ENCODE results near the gene TIAM1.

TIAM1 gene

DNA sequence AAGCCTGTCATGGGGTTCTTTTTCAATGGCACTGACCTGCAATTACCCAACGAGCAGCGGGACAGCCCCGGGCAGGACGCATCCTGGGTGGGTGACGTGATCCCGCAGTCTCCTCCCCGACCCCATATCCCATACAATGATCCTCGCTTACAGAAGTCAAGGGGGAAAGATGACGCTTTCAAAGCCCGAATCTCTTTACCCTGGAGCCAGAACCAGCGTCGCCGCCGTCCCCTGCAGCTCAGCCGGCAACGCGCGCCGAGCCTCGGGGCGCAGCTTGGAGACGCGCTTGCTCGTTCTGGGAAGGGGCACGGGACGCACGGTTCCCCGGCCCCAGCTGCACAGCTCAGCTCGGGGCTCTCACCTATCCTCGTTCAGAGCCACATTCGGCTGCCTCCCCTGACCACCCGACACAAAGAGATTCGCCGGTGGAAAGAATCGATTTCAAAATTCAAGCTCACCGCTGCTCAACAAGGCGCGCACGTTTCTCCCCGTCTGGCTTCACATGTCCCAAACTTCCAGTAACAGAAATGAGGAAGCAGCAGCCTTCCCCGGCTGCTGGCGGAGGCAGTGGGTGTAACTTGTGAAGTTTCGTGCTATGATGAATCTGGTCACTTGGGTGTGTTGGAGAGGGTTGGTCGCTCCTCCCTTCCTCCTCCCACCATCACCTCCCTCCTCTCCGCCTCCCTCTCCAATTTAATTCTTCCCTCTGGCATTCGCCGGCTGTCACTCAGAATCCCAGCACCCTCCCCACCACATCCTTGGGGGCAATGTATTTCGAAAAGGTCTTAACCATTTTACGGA is at the start of gene TIAM1:
TSS of gene TIAM1 (minus strand) at position 582 of the 801 bp plus-strand sequence. CDS start 77,289 bp downstream, outside the sequence.
- no peak for DNase-seq

- no peak for DNase-seq
Measured at GRCh38 chr21:31387560-31388186, 43.6 kb upstream of the TIAM1 start.

- no peak for DNase-seq
Measured at GRCh38 chr21:31386006-31386405, 41.9 kb upstream of the TIAM1 start.

GRCh38 chr21:31383770-31384169 is 39.7 kb upstream of the TIAM1 start:
- DNase-seq = no peak

- no peak for DNase-seq
Measured at GRCh38 chr21:31382060-31382459, 38.0 kb upstream of the TIAM1 start.

GRCh38 chr21:31376301-31376700 is 32.2 kb upstream of the TIAM1 start:
- no peak for DNase-seq

GRCh38 chr21:31374395-31374794 is 30.3 kb upstream of the TIAM1 start:
- DNase-seq = no peak

- no peak for DNase-seq
Measured at GRCh38 chr21:31372471-31372765, 28.4 kb upstream of the TIAM1 start.

- DNase-seq = no peak
Measured at GRCh38 chr21:31371715-31372470, 27.8 kb upstream of the TIAM1 start.

DNA sequence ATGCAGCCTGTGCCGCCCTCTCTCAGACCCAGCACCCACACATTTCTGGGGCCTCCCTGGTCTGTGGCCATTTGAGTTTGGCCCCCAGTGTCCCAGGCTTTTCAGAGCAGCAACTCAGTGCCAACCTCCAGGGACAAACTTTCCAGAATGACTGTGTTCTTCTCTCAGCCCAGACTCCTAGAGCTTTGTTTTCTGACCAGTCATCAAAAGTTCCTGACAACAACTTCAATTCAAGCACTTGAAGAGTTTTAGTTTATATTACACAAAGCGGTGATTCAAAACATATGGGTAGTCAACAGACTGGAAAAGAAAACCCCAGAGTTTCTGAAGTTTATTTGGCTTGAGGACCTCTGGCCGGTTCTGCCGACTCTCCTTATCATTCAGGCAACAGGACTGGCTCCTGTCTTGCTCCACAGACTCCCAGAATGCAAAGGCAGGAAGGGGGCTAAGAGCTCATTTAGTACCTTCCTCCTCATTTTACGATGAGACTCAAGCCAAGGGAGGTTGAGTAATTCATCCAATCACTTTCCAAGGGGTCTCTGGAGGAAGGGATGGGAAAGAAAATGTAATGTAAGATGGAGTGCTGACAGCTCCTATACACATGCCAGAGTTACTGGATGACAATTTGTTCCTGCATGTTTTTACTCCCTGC is 27.0 kb upstream of the TIAM1 start:
- no peak for DNase-seq

DNA sequence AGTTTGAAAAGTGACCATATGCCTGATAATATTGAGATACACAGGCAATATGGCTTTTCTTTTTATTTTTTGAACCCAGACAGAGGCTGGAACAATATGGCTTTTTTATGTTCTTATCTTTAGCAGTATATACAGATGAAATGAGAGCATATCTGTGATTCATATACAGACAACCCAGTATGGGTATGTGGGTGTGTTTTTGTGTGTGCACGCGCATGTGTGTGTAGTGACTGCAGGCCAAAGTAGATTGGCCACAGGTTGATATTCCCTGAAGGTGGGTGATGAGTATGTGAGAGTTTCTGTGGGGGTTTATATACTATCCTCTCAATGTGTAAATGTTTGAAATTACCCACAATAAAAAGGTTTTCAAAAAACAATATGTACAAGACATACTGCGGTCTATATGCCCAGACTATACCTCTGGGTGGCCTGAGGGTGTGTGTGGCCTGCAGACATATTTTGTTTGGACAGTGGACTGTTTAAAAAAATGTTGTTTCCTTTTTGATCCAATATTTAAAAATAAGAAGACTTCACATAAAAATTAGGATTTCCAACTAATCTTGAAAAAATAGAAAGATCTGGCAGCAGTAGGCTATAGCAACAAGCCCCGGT is 26.3 kb upstream of the TIAM1 start:
- DNase-seq = no peak

GRCh38 chr21:31368361-31368760 is 24.3 kb upstream of the TIAM1 start:
- DNase-seq = no peak

DNA sequence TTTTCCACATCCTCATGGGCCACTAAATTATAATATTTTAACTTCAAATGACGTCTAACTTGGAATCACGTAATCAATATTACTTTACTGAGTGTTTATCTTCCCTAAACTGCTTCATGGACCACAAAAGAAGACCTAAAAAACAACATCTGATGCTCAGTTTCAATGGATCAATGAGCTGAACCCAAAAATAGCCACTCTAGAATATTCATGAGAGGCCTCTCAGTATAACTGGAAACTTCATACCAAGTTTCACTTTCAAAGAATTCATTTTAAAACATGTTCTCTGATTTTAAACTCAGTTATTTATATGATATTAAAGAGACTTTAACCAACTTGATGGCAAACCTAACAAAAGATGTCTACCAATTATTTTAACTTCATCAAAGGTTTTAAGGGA is 23.7 kb upstream of the TIAM1 start:
- DNase-seq = no peak

GRCh38 chr21:31366825-31367224 is 22.8 kb upstream of the TIAM1 start:
- DNase-seq = no peak

GRCh38 chr21:31364253-31364945 is 20.3 kb upstream of the TIAM1 start:
- DNase-seq = no peak

GRCh38 chr21:31363720-31364119 is 19.7 kb upstream of the TIAM1 start:
- no peak for DNase-seq

DNA sequence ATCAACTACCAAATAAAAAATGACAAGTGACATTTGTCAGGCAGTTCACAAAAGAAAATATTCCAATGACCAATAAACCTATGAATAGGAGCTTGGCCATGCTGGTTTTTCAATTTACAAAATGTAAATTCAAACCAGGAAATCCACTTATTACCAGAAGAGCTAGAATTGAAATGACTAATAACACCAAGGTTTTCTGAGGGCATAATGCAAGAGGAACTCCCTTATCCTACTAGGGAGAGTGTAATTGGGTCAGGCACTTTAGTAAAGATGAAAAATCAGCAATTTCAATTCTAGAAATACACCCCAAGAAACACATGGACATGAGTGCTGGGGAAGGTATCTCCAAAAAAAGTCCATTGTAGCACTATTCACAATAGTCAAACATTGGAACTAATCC is 16.7 kb upstream of the TIAM1 start:
- no peak for DNase-seq

- DNase-seq = no peak
Measured at GRCh38 chr21:31358158-31358557, 14.1 kb upstream of the TIAM1 start.

DNA sequence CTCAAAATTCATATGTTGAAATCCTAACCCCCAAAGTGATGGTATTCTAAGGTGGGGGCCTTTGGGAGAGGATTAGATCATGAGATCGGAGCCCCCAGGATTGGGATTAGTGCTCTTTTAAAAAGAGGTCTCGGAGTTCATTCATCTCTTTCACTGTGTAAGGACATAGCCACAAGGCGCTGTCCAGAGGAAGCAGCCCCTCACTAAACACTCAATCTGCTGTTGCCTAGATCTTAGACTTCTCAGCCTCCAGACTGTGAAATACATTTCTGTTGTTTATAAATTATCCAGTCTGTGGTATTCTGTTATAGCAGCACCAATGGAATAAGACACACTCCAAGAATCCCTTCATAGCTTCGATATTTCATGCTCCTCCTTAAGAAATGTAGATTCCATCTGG is 12.4 kb upstream of the TIAM1 start:
- no peak for DNase-seq

GRCh38 chr21:31354604-31355443 is 10.8 kb upstream of the TIAM1 start:
- no peak for DNase-seq

DNA sequence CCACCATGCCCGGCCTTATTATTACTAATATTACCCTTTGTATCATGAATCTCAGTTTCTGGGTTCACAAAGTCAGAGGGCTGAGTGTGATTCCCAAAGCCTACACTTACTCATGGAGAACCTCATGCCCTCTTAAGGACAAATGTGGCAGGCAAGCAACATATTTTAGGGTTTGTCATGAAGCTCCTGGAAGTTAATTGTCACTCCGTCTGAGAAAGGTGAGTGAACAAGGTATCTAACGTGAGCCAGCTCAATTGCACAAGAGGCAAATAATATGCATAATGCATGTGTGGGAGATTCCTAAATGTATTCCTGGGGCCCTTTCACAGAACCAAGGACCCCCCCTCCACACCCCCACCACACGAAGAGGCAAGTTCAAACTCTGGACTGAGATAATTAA is 10.1 kb upstream of the TIAM1 start:
- DNase-seq = no peak

- DNase-seq = no peak
Measured at GRCh38 chr21:31352836-31353235, 8.8 kb upstream of the TIAM1 start.
